A549 treated with AZD9567 at 1 μM for 4 hours (cell line): ENCODE measurements around the gene SPACA5. TPM values are rescaled to one million over a fixed set of nuclear protein-coding genes. Genes with fewer than 3 reads are reported as not detected.

Experiments
- total RNA-seq: library from RNA; stranded (reverse); fragments of 200-300 nt; extraction: Qiagen RNA extraction; gene quantifications from 5 replicates; pipeline ENCODE4 v1.2.3, GENCODE V29; 2022; ENCODE audit not compliant: insufficient read depth

SPACA5 gene
- not detected in 5 replicates for total RNA-seq

DNA sequence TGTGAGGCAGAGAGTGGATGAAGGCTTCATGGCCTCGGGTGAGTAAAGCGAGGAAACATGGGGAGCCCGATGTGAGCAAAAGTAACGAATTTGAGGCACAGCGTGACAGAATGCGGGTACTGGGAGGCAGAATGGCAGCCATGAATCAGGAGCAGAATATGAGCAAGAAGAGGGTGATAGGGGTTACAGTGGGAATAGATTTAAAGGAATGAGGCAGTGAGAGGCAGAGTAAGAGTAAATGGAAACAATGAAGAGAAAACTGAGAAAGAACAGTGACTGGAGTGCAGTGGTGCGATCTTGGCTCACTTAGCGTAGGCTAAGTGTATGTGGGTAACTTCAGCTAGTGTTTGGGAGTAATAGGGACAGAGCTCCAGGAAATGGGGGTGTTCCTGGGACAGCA is at the start of gene SPACA5:
Gene SPACA5 (plus strand): TSS at position 301 of the 400 bp plus-strand sequence. CDS start 815 bp downstream, outside the sequence.

DNA sequence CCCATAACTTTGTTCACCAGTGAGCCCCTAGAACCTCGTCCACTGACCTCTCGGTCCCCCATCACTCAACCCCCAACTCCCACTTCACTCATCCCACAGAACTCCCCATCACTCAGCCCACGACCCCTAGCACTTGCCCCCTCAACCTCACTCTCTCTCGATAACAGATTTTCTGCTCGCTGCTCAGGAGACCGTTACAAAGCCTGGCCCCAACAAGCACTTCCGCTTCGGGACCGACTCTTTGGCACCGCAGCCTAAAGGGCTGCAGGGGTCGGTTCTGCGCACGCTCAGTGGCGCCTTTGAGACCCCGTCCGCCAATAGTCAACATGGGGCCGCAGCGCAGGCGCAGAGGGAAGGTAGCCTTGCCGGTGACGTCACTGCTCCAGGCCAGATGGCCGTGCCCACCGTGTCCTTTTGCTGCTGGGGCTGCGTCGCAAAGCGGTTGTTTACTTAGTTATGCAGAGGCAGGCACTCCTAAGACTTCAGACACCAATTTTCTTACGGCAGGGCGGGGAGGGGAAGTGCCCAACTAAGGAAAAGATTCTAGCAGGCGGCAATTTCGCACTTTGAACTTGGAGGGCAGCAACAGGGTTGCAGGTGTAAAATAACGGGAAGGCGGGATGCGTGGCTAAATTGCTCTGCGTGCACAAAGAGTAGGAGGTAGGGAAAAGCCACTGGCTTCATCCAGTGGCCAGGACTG is 2.9 kb upstream of the SPACA5 start, which contains the start of gene ZNF182:
Gene ZNF182 (minus strand): TSS at position 232 of the 700 bp plus-strand sequence. CDS start 1,380 bp downstream, outside the sequence.

Other genes with a start within 250 kb of the SPACA5 start
- 3.3 to 6.9 TPM (median 5.8 TPM) in 5 replicates for gene ZNF81, start 170.1 kb upstream of the SPACA5 start, total RNA-seq
- 1.1 to 3.4 TPM (median 3.3 TPM) in 5 replicates for gene ZNF182, start 3.0 kb upstream of the SPACA5 start, total RNA-seq
- 0.17 to 0.22 TPM (median 0.19 TPM) in 4 of 5 replicates, not detected in the other for gene ZNF630, start 64.7 kb downstream of the SPACA5 start, total RNA-seq
- not detected in 5 replicates for gene SPACA5B, start 123.6 kb downstream of the SPACA5 start, total RNA-seq
- not detected in 5 replicates for gene SSX5, start 189.8 kb downstream of the SPACA5 start, total RNA-seq
- gene SSX1, start 248.4 kb downstream of the SPACA5 start, total RNA-seq, result not detected in 5 replicates